GM03348 (cell line): ENCODE data around the gene PDGFD.
A peak's percentile ranks its signal among the peaks of the same experiment; 100 is the strongest.

Experiments used
- DNase-seq: peaks from one replicate; pipeline ENCODE4 v3.0.0; 2012; ENCODE audit warnings: low spot score

Gene PDGFD

DNA sequence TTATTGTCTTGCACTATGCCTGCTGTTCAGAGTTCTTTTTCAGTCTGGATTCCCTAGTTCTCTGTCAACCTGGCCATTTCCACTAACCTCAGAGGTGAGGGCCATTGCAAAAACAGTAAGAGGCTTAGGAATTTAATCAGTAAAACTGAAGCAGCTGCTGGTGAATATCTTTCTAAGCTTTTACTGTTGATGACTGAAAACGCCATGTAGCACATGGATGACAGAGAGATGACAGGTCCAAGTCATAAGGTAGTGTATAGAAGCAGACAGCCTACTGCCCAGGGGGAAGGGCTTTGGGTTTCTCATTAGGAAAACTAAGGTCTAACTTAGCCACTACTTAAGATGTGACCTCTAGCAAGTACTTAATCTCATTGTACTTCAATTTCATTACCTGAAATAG, 280.1 kb downstream of the PDGFD start:
- DNase-seq, result no peak

DNA sequence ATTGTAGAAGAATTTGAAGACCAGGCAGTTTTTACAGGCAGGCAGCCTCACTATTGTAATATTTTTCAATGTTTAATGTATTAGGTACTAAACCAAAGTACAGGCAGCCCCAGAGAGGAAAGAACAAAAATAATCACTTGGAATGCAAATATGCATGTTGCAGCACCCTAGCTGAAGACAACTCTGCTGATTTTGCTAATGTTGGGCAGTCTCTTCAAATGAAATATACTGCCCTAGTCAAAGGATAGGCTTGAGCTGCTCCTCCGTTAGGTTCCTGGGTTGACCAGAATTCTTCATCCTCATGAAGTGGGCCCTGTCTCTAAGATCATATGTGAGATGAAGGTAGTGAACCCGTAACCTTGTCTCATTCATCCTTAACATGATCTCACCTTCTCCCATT, 280.7 kb downstream of the PDGFD start:
- DNase-seq, result no peak

DNA sequence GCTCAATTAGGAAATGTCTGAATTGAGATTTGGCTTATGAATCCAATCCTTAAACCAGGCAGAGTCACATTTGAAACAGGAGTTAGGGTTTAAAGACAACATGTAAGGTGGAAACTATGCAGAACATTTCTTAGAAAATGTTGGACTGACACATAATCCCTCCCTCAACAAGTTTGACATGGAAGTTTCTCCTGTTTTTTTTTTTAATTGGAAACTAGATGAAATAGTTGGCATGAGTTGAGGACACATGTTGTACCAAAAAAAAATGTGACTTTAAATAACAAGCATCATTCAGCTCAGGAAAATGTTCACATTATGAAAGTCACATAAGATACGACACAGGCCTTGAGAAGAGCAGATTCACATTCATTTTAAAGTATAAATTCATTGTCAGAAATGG, 282.4 kb downstream of the PDGFD start:
- no peak for DNase-seq

DNA sequence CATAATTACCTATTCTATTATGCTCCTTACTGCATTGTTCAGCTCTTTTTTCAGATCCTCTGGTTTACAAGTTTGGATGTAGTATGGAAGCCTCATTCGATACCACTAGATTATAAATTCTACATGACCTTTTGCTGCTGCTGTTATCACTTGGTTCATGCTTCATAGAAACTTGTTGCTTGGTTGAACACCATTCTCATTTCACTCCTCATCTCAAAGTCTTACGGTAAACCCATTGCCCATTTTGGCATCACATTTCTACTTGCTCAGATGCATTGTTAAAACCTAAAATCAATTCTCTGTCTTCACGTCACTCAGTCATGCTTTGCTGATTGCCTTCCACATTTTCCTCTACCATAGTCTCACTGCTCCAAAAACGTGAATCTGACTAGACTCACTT, 283.0 kb downstream of the PDGFD start:
- no peak for DNase-seq

DNA sequence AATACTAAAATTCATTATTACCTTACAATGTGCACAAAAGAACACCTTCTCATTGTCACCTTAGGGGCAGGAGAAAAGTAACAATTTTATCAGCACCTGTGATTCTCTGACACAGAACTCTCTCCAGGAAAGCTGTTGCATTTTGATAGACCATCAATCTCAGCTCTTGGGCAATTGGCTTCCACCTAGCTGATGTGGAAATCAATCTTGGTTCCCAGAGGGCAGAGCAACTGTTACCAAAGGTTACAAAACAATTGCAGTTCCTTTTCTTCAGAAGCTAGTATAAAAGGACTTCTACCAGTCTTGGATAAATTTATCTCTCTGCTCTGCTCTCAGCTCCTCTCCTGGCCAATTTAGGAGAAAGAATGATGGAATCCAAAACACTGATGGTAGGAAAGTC, 285.3 kb downstream of the PDGFD start:
- DNase-seq, result no peak

DNA sequence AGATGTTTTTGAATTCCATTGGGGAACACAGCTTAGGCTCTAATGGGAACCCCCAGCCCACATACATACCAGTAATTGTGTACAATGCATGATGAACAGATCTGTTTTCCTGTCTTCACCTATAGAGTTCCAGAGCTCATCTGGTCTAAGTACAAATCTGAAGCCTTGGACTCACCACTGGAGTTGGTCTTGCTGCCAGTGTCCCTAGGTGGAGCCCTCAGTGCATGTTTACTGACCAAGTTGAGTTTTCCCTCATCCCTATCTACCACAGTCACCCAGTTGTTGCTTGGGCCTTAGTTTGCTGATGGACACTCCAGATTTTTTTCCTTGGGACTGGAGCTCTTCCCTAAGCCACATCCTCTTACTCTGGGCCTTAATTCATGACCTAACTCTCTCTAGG, 286.7 kb downstream of the PDGFD start:
- DNase-seq, result no peak

DNA sequence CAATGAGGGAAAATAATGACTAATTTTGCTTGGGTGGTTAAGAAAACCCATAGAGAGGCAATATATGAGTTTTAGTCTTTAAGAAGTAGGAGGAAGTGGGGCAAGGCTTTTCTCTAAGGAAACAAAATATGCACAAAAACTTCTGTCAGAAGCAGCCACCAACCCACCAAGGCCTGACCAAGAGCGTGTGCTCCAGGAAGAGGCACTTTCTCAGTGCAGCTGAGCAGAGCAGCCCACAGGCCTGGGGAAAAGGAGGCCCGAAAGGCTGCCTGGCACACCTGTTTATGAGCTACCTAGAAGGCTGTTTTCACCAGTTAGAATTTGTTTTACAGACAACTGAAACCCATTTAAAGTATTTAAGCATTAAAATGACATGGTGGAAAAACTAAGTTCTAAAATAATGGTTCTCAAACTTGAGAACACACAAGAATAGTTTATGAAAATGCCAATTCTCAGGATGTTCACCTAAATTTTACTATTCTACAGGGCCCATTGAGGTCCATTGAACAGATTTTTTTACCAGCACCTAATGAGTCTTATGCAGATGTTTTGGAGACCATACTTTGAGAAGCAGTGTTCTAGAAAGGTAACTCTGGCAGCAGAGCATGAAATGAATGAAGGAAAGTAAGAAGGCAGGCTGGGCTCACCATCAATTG, 288.0 kb downstream of the PDGFD start:
- DNase-seq, result no peak

DNA sequence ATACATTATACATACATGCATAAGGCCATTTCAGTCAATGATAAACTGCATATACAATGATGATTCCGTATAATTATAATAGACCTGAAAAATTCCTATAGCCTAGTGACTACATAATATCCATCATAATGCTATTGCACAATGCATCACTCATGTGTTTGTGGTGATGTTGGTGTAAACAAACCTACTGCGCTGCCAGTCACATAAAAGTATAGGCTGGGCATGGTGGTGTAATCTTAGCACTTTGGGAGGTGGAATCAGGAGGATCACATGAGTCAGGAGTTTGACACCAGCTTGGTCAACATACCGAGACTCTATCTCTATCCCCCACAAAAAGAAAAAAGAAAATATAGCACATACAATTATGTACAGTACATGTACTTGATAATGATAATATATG, 291.2 kb downstream of the PDGFD start:
- no peak for DNase-seq

DNA sequence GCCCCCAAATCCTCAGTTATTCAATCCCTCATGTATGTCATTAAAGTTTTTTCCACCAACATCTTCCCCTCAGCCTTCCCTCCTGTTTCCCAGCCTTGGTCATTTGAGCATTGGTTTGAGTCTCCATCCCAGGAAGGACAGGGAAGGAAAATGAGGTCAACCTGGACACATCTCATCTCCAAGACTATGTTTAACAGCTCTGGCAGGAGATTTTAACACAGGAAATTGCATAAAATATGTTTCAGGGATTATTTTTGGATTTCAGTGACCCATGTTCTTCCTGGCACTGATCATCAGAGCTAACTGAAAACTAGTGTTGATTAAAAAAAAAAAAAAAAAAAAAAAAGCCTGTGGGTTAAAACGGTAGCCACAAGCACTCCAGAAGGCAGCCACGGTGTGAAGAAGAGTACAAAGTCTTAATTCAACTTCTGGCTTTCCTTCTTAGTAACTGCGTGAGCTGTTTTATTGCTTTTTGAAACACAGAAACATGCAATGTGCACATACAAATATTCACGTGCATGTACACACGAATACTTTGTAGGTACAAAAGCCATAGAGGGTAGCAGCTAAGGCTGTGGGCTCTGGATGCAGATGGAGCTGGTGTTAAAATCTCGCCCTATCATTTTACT, 291.9 kb downstream of the PDGFD start:
- DNase-seq, result no peak

DNA sequence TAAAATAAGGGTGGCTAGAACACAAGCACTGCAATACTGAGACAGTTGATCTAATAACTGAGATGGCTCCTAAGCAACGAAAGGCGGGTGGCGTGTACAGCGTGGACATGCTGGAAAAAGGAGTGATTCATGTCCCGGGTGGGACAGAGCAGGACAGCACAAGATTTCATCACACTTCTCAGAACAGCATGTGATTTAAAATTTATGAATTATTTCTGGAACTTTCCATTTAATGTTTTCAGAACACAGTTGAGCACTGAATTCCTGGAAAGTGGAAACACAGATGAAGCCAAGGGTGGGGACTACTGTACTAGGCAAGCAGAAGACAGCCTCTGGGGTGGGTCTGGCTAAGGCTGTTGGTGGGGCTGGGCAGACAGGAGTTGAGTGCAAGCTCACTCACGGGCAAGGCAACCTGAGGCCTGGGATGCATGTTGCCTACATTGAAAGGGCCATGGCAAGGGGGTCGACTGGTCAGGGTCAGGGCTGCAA, 293.1 kb downstream of the PDGFD start:
- DNase-seq, result no peak

DNA sequence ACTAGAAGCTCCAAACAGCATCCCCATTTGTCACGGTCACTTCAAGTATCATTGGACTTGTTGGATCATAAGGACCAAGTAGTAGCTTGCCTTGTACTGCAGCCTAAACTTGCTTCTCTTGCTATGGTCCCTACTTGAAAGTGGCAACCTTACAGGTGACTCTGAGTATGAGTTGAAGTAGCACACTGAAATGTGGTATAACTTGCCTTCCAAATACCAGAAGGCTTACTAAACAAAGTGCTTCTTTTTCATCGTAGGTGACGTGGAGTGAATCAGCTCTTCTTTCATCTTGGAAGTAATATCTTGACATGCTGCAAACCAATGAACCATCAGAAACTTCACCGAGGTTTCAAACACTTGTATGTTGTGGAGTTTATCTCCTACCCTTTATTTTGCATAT, 296.5 kb downstream of the PDGFD start:
- DNase-seq, result no peak

DNA sequence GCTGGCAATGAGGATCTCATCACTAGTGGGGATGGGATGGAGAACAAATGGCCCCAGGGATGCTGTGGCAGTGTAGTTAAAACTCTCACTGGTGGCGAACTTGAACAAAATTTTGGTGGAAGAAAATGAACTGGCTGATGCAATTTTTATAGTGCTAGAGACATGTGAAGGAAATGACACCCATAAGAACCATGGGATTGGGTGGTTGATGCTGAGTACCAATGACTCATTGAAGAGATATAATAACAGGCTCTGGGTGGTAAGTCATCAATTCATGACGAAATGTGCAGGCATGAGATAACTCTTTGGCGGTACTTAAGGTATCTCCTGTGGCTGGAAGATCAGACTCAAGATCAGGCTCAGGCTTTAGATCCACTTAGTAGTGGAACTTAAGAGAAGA, 300.4 kb downstream of the PDGFD start:
- peak; percentile 33 for DNase-seq

DNA sequence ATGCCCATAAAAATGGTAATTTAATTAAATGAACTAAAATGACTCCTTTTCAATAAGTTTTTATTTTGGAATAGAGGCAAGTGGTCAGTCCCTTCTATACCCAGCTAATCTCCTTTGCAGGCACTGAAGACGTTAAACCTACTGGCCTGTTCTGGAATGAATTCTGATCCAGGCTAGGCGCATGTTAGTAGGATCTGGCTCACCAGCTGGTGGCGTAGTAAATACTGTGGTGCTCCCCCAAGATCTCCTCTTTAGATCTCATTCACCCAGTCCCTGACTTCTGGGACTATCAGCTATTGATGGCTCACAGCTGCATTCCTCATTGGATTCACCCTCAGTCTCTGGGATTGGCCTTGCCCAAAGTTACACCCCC, 301.2 kb downstream of the PDGFD start:
- DNase-seq, result no peak

DNA sequence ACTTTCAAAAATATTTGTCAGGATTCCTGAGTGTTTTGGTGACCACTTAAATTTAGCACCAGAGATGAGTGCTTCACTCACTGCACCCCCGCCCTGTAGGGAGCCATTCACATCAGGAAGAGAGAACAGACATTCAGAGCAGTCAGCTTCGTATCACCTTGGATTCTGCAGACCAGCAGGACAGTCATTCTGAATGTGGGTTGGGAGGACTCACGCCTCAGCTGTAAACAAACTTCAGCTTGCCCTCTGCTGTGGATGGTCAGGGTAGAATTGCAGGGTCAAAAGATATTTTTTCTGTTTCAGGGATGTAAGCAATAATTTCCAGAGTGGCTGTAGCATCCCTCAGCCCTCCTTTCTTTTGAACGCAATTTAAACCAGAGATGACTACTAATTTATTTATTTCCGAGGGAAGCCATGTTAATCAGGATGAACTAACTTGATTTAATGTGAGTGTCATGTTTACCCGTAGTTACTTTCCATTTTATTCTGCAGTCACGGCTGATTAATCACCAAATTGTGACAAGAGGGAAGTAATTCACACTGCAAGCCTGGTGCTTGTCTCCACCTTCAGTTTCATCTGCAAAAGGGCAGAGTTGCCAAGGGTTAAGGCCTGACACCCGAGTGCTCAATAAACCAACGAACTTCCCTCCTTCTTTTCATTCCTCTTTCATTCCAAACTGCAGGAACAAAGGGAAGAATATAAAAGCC, 301.7 kb downstream of the PDGFD start:
- DNase-seq, result no peak
